Uterus (tissue), 4 donors: ENCODE results near the gene SLC5A5. TPM values are rescaled to one million over a fixed set of nuclear protein-coding genes. Genes with fewer than 3 reads are reported as not detected.

Experiments used
- DNase-seq, 2 donors: peaks; one replicate each; pipeline ENCODE4 v3.0.0-alpha.2; 2019 to 2020
- H3K27ac ChIP-seq, 2 donors: fragments of 200-600 bp; sonication (generic); 1 replicate in 1 of 2; 2 replicates in 1 of 2; pipeline ENCODE4 v1.5.1; 2016 to 2018
- H3K27me3 ChIP-seq, 2 donors: fragments of 200-600 bp; sonication (generic); one replicate each; pipeline ENCODE4 v1.5.1; 2018 to 2019; ENCODE audit warnings: control low read depth in 1 of 2
- H3K36me3 ChIP-seq, 2 donors: fragments of 200-600 bp; sonication (generic); one replicate each; pipeline ENCODE4 v1.5.1; 2019; ENCODE audit warnings: control low read depth in 1 of 2
- H3K4me1 ChIP-seq, 2 donors: fragments of 200-600 bp; sonication (generic); one replicate each; pipeline ENCODE4 v1.5.1; 2018 to 2019; ENCODE audit warnings: control low read depth in 1 of 2
- H3K4me3 ChIP-seq, 2 donors: fragments of 200-600 bp; sonication (generic); 1 replicate in 1 of 2; 2 replicates in 1 of 2; pipeline ENCODE4 v1.5.1; 2018 to 2019; ENCODE audit warnings: mild to moderate bottlenecking in 1 of 2
- H3K9me3 ChIP-seq, 2 donors: fragments of 200-600 bp; sonication (generic); one replicate each; pipeline ENCODE4 v1.5.1; 2019; ENCODE audit warnings: control low read depth in 1 of 2
- POLR2A ChIP-seq, 2 donors: fragments of 450-650 bp; IDR thresholded peaks; one replicate each; pipeline ENCODE4 v1.6.1; 2016; ENCODE audit warnings: antibody characterized with exemption in 2 of 2, mild to moderate bottlenecking in 1 of 2, moderate library complexity in 1 of 2
- intact Hi-C: fragments of 100-400 bp; cut with DNase I; formaldehyde crosslinking; loops from one replicate; pipeline ENCODE4 v1.15.1; 2023; ENCODE audit warnings: low total_unique reads
- total RNA-seq, 4 donors: library from RNA; depleted of rRNA in 3 of 4; stranded (reverse); fragments of >200 nt in 3 of 4; gene quantifications; one replicate each; pipeline versions ENCODE4 v1.1.0 to v1.2.4, GENCODE V29; 2014 to 2023
- TF ChIP-seq, protein P1 (sequence below), 4 experiments: fragments of 200-600 bp in 2 of 4; fragments of 450-650 bp in 2 of 4; sonication (generic) in 2 of 4; IDR thresholded peaks; one replicate each; pipeline ENCODE4 v1.5.1; 2016 to 2019; ENCODE audit warnings: antibody characterized with exemption in 4 of 4, mild to moderate bottlenecking in 2 of 4, moderate library complexity in 1 of 4
- donor health status: DM: yes; HTN: yes; CAD: no.

Gene SLC5A5
- total RNA-seq, result not detected

DNA sequence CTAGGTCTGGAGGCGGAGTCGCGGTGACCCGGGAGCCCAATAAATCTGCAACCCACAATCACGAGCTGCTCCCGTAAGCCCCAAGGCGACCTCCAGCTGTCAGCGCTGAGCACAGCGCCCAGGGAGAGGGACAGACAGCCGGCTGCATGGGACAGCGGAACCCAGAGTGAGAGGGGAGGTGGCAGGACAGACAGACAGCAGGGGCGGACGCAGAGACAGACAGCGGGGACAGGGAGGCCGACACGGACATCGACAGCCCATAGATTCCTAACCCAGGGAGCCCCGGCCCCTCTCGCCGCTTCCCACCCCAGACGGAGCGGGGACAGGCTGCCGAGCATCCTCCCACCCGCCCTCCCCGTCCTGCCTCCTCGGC is at the start of gene SLC5A5:
TSS of gene SLC5A5 (plus strand) at position 68 of the 373 bp plus-strand sequence. CDS start 375 bp downstream, outside the sequence.
- DNase-seq, result no peak
- H3K27me3 ChIP-seq, result peaks cover 24 to 43% of the 10 kb centered on the region in 2 donors
- no peaks in the 10 kb centered on the region for H3K36me3 ChIP-seq
- intact Hi-C loops, result no loop called here
- no peak for TF ChIP-seq POLR2A (IDR thresholded peaks at IDR 0.05)
- TF ChIP-seq, protein P1, sequence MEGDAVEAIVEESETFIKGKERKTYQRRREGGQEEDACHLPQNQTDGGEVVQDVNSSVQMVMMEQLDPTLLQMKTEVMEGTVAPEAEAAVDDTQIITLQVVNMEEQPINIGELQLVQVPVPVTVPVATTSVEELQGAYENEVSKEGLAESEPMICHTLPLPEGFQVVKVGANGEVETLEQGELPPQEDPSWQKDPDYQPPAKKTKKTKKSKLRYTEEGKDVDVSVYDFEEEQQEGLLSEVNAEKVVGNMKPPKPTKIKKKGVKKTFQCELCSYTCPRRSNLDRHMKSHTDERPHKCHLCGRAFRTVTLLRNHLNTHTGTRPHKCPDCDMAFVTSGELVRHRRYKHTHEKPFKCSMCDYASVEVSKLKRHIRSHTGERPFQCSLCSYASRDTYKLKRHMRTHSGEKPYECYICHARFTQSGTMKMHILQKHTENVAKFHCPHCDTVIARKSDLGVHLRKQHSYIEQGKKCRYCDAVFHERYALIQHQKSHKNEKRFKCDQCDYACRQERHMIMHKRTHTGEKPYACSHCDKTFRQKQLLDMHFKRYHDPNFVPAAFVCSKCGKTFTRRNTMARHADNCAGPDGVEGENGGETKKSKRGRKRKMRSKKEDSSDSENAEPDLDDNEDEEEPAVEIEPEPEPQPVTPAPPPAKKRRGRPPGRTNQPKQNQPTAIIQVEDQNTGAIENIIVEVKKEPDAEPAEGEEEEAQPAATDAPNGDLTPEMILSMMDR (IDR thresholded peaks at IDR 0.05), result no peak
- no peak within 1 kb of the TSS for H3K27ac ChIP-seq
- no peaks in the 10 kb centered on the region for H3K9me3 ChIP-seq
- no peaks in the 10 kb centered on the region for H3K4me1 ChIP-seq
- no peak within 1 kb of the TSS for H3K4me3 ChIP-seq

DNA sequence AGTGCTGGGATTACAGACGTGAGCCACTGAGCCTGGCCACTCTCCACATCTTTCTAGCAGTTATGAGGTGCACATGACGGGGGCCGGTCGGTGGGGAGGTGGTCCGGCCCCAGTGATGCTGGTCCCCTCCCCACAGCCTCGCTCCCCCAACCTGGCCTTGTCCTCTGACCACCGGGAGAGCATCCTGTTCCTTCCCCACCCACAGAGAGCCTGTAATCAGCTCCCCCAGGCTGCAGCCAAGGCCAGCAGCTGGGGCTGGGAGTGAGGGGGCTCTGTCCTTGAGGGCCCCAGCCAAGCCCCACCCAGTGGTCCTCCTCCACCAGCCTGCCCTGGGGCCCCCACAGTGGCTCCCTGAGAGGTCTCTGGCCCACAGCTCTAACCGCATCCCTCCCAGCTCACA is 47.4 kb upstream of the SLC5A5 start:
- no peaks in the 10 kb centered on the region for H3K27me3 ChIP-seq
- H3K4me3 ChIP-seq, result no peak overlapping the region
- DNase-seq, result no peak
- H3K9me3 ChIP-seq, result no peaks in the 10 kb centered on the region
- H3K27ac ChIP-seq, result no peak overlapping the region
- no peaks in the 10 kb centered on the region for H3K4me1 ChIP-seq
- intact Hi-C loops, result no loop called here
- TF ChIP-seq, protein P1 (IDR thresholded peaks at IDR 0.05), result no peak
- TF ChIP-seq POLR2A (IDR thresholded peaks at IDR 0.05), result no peak
- no peaks in the 10 kb centered on the region for H3K36me3 ChIP-seq

DNA sequence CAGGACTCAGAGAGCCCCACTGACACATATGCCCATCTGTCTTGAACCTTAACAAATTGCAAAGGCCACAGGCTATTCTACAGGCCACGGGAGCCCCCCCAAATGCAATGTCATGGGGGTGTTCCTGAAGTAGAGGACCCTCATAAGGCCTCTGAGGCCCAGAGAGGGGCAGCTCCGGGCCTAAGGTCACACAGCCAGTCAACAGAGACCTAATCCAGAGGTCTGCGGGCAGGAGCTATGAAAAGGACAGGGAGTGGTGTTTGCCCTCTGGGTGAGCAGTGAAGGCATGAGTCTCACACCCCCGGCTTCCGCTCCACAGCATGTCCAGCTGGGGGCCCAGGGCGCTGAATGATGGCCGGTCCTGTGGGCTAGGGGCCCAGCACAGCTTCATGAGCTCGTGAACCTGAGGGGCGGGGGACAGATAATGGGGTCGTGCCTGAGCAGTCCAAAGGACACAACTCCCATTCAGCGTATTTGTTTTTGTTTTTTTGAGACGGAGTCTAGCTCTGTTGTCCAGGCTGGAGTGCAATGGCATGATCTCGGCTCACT is 45.2 kb upstream of the SLC5A5 start:
- Histone ChIP-seq H3K36me3 (no peaks in the 10 kb centered on the region), H3K4me3 (no peak overlapping the region), H3K27me3 (no peaks in the 10 kb centered on the region), H3K27ac (no peak overlapping the region), H3K9me3 (no peaks in the 10 kb centered on the region), H3K4me1 (no peaks in the 10 kb centered on the region)
- intact Hi-C loops, result no loop called here
- DNase-seq, result no peak
- TF ChIP-seq, protein P1 (IDR thresholded peaks at IDR 0.05), result no peak

DNA sequence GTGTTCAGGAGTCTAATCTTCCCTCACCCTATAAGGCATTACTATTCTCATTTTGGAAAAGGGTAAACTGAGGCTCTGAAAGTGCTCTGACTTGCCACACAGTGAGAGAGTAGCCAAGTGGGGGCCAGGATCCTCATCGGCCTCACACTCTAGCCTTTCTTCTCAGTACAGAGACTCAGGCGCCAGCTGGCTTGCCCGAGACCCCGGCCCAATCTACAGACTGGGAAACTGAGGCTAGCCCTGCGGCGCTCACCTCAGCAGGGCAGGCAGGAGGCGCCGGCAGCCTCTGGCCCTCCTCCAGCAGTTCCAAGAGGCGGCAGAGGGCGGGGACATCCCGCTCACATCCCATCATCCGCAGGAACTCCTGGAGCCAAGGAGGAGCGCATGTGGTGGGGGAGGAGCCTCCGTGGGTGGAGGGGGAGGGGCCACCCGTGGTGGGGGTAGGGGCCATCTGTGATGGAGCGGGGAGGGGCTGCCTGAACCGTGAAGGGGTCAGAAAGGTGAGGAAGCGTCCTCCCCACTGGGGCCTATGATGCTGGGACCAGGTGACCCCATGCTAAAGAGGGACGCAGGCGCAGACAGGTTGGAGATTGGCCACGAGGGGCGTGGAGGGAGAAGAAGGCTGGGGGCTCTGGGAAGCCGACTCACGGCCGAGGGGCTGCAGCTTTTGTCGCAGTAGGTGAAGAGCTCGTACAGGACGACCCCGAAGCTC is 41.7 kb upstream of the SLC5A5 start:
- peak overlapping the region in 1 of 2 donors; percentile 34 for H3K4me3 ChIP-seq
- no peak for DNase-seq
- H3K9me3 ChIP-seq, result no peaks in the 10 kb centered on the region
- intact Hi-C loops, result no loop called here
- H3K4me1 ChIP-seq, result no peaks in the 10 kb centered on the region
- no peaks in the 10 kb centered on the region for H3K36me3 ChIP-seq
- TF ChIP-seq POLR2A (IDR thresholded peaks at IDR 0.05), result no peak
- TF ChIP-seq, protein P1 (IDR thresholded peaks at IDR 0.05), result no peak
- H3K27me3 ChIP-seq, result no peaks in the 10 kb centered on the region
- no peak overlapping the region for H3K27ac ChIP-seq

DNA sequence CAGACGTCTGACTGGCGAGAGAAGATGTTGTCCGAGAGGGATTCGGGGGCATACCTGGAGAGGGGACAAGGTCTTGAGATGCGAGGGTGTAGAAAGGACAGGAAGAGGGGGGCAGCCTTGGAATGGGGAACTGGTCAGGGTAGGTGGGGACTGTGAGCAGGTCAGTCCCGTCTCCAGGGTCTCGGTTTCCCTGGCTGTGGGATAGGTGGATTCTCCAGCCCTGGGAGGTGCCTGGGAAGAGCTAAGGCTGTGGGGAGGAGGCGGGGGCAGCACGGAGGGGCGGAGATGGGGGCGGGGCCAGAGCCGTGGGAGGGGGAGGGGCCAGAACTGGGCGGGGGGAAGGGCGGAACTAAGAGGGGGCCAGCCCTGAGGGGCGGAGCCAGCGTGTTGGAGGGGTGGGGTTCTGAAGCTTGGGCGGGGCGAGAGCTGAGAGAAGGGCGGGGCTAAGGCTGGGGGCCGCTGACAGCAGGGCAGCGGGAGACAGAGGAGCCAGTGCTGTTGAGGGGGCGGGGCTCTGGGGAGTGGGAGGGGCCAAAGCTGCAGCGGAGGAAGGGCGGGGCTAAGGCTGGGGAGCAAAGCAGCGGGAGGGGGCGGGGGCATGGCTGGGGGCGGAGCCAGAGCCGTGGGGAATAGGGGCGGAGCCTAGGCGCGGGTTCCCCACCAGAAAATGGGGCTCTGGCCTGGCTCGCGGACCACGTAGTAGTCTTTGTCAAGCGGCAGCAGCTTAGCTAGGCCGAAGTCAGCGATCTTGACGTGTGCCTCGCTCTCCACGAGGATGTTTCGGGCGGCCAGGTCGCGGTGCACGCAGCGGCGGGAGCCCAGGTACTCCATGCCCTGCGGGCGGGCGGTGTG is 41.0 kb upstream of the SLC5A5 start:
- TF ChIP-seq, protein P1 (IDR thresholded peaks at IDR 0.05), result no peak
- TF ChIP-seq POLR2A (IDR thresholded peaks at IDR 0.05), result no peak
- intact Hi-C loops, result no loop called here
- Histone ChIP-seq H3K27ac (no peak overlapping the region), H3K9me3 (no peaks in the 10 kb centered on the region), H3K4me3 (peak overlapping the region in 1 of 2 donors; percentile 34), H3K27me3 (no peaks in the 10 kb centered on the region), H3K36me3 (no peaks in the 10 kb centered on the region), H3K4me1 (no peaks in the 10 kb centered on the region)
- peak; percentile 48 to 55 for DNase-seq
